Endothelial cell of umbilical vein (primary cell): ENCODE results near the gene IMPA2. TPM values are rescaled to one million over a fixed set of nuclear protein-coding genes. Genes with fewer than 3 reads are reported as not detected.

Experiments
- BruUV-seq: library from RNA; stranded (reverse); fragments of 400-500 nt; replicated peaks from 2 replicates; lab custom pipeline; 2021; lab: Mats Ljungman, UMichigan
- CTCF ChIA-PET: fragments of 300-600, 350-600 bp; sonication (Branson Sonifier 250); formaldehyde crosslinking; loops from one replicate; lab custom pipeline; 2021; ENCODE audit warnings: antibody characterized with exemption, inconsistent platforms; lab: Charles Lee
- POLR2A ChIA-PET: fragments of 300-600, 350-600 bp; sonication (Branson Sonifier 250); formaldehyde crosslinking; loops from one replicate; lab custom pipeline; 2021; ENCODE audit warnings: antibody characterized with exemption, inconsistent platforms; lab: Charles Lee
- DNase-seq: peaks from one replicate; pipeline ENCODE4 v3.0.0-alpha.2; 2011; ENCODE audit warnings: low read depth, low spot score
- FAIRE-seq: peaks from 2 replicates; lab custom pipeline; 2011; peaks lifted over from hg19 to GRCh38; lab: Jason Lieb, UNC
- H2AFZ ChIP-seq: 2 replicates; pipeline ENCODE4 v1.6.0; 2012; ENCODE audit warnings: low read depth, low read length, control low read depth, inconsistent platforms
- H3K27ac ChIP-seq: 2 replicates; pipeline ENCODE4 v1.5.1; 2011; ENCODE audit warnings: low read depth, mild to moderate bottlenecking, control low read depth, low read length, moderate library complexity; ENCODE audit not compliant: insufficient read depth
- H3K27me3 ChIP-seq, 2 experiments: 2 replicates each; pipeline versions ENCODE4 v1.6.0 to v1.6.1; 2011; ENCODE audit warnings: low read length in 2 of 2, mixed read lengths in 1 of 2; ENCODE audit not compliant: control insufficient read depth in 2 of 2, insufficient read depth in 2 of 2
- H3K36me3 ChIP-seq, 2 experiments: 2 replicates in 1 of 2; 3 replicates in 1 of 2; pipeline ENCODE4 v1.5.1; 2011; ENCODE audit warnings: low read length in 2 of 2, mild to moderate bottlenecking in 1 of 2, moderate library complexity in 1 of 2; ENCODE audit not compliant: control insufficient read depth in 2 of 2, insufficient read depth in 2 of 2; ENCODE audit errors: extremely low read depth in 1 of 2
- H3K4me1 ChIP-seq: 3 replicates; pipeline ENCODE4 v1.5.1; 2011; ENCODE audit warnings: mild to moderate bottlenecking, low read length; ENCODE audit not compliant: control insufficient read depth, insufficient read depth; ENCODE audit errors: extremely low read depth
- H3K4me2 ChIP-seq: 2 replicates; pipeline ENCODE4 v1.6.1; 2011; ENCODE audit warnings: low read length, control low read depth, mixed read lengths; ENCODE audit not compliant: insufficient read depth
- H3K4me3 ChIP-seq, 3 experiments: fragments of 200-600 bp in 1 of 3; sonication (generic), shearing (Covaris generic) in 1 of 3; replicated peaks in 1 of 3; 2 replicates each; pipeline ENCODE4 v1.5.1; 2011 to 2016; ENCODE audit warnings: control low read depth in 3 of 3, low read length in 3 of 3, mild to moderate bottlenecking in 2 of 3, inconsistent platforms in 1 of 3, low read depth in 1 of 3, moderate library complexity in 1 of 3; ENCODE audit not compliant: insufficient read depth in 1 of 3
- H3K79me2 ChIP-seq: 2 replicates; pipeline ENCODE4 v1.6.0; 2012; ENCODE audit warnings: low read length, inconsistent platforms; ENCODE audit not compliant: control insufficient read depth, insufficient read depth
- H3K9ac ChIP-seq: replicated peaks from 2 replicates; pipeline ENCODE3; 2011; ENCODE audit warnings: low read length, control low read depth; ENCODE audit not compliant: insufficient read depth; ENCODE audit errors: extremely low read depth
- H3K9me1 ChIP-seq: replicated peaks from 3 replicates; pipeline ENCODE4 v1.6.0; 2011; ENCODE audit warnings: mild to moderate bottlenecking, low read length; ENCODE audit not compliant: control insufficient read depth, insufficient read depth; ENCODE audit errors: extremely low read depth
- H3K9me3 ChIP-seq: replicated peaks from 2 replicates; pipeline ENCODE4 v1.5.1; 2012; ENCODE audit warnings: low read length, inconsistent platforms; ENCODE audit not compliant: control insufficient read depth, insufficient read depth
- H4K20me1 ChIP-seq: replicated peaks from 2 replicates; pipeline ENCODE3; 2011; ENCODE audit warnings: mild to moderate bottlenecking, low read length; ENCODE audit not compliant: control insufficient read depth, insufficient read depth; ENCODE audit errors: extremely low read depth
- CTCF ChIP-seq, 2 donors: IDR thresholded peaks; 1 replicate in 1 of 2; 2 replicates in 1 of 2; pipeline ENCODE4 v1.5.1; 2011; ENCODE audit warnings: low read length in 2 of 2, mild to moderate bottlenecking in 2 of 2, moderate library complexity in 2 of 2, control low read depth in 1 of 2, inconsistent platforms in 1 of 2, low read depth in 1 of 2; ENCODE audit not compliant: insufficient read depth in 1 of 2; ENCODE audit errors: extremely low read depth in 1 of 2
- EZH2 ChIP-seq: IDR thresholded peaks from 2 replicates; pipeline ENCODE4 v1.6.1; 2012; ENCODE audit warnings: borderline replicate concordance, low read depth, mild to moderate bottlenecking, moderate library complexity, low read length, inconsistent platforms; ENCODE audit not compliant: severe bottlenecking
- FOS ChIP-seq: IDR thresholded peaks from 2 replicates; pipeline ENCODE4 v1.6.1; 2011; ENCODE audit warnings: mild to moderate bottlenecking, low read length, moderate library complexity, borderline replicate concordance; ENCODE audit not compliant: insufficient read depth
- GATA2 ChIP-seq: IDR thresholded peaks from 2 replicates; pipeline ENCODE4 v1.7.0; 2011; ENCODE audit warnings: low read depth, mild to moderate bottlenecking, moderate library complexity, mixed read lengths, low read length; ENCODE audit not compliant: insufficient read length, insufficient read depth
- JUN ChIP-seq: IDR thresholded peaks from 2 replicates; pipeline ENCODE4 v1.6.1; 2011; ENCODE audit warnings: borderline replicate concordance, low read depth; ENCODE audit not compliant: insufficient read length, insufficient read depth
- MAX ChIP-seq: IDR thresholded peaks from 2 replicates; pipeline ENCODE4 v1.6.1; 2011; ENCODE audit not compliant: insufficient read depth, insufficient read length
- MYC ChIP-seq: IDR thresholded peaks from one replicate; pipeline ENCODE4 v1.6.1; 2011; ENCODE audit warnings: mild to moderate bottlenecking, low read depth, low read length
- POLR2A ChIP-seq: IDR thresholded peaks from 2 replicates; pipeline ENCODE4 v1.6.1; 2012; ENCODE audit warnings: low read depth, mild to moderate bottlenecking, control low read depth, low read length
- POLR2AphosphoS5 ChIP-seq: IDR thresholded peaks from 2 replicates; pipeline ENCODE4 v1.6.1; 2012; ENCODE audit warnings: low read depth, mild to moderate bottlenecking, control low read depth, low read length, moderate library complexity; ENCODE audit not compliant: insufficient read depth
- dilution Hi-C: fragments of 300-500 bp; cut with MboI; formaldehyde crosslinking; loops from one replicate; pipeline ENCODE4 v1.15.0; 2019; ENCODE audit warnings: low sequenced_read_pairs; ENCODE audit not compliant: extremely low pct_ligation_motif_present
- intact Hi-C: fragments of 100-400 bp; cut with micrococcal nuclease; formaldehyde crosslinking; loops from one replicate; pipeline ENCODE4 v1.10.0; 2022
- polyA plus RNA-seq, 4 experiments: library from polyadenylated mRNA; depleted of rRNA in 3 of 4; stranded (reverse) in 3 of 4; unstranded in 1 of 4; fragments of >200 nt; gene quantifications; 2 replicates each; pipeline versions ENCODE4 v1.2.1 to v1.2.3, GENCODE V29; 2011 to 2012; ENCODE audit warnings: missing spikeins in 1 of 4
- total RNA-seq: library from RNA; stranded (reverse); gene quantifications from 2 replicates; pipeline ENCODE4 v1.2.3, GENCODE V29; 2021

Gene IMPA2
- total and polyA plus RNA-seq, 2 donors (not counting 3 experiments of a cell fraction or from before 2014, with no cell fraction given): 6.1 to 8.0 TPM

GRCh38 chr18:11980163-11980493 lies 1.2 kb upstream of the IMPA2 start:
- no peaks in the 10 kb centered on the region for H3K36me3 ChIP-seq
- no TSS peak for BruUV-seq
- dilution Hi-C loops: no loop called here
- peaks cover 3 to 4% of the 10 kb centered on the region in 2 experiments for H3K27me3 ChIP-seq
- no peak for TF ChIP-seq MAX
- TF ChIP-seq GATA2: no peak
- TF ChIP-seq FOS: no peak
- no peak for TF ChIP-seq POLR2A
- no peak for TF ChIP-seq MYC
- TF ChIP-seq JUN: no peak
- TF ChIP-seq EZH2: no peak
- no peak for TF ChIP-seq POLR2AphosphoS5
- TF ChIP-seq CTCF (IDR thresholded peaks at IDR 0.05; ENCODE audit: extremely low read depth in 1 of 2, insufficient read depth in 1 of 2, low read depth in 1 of 2, low read length in 2 of 2): no peak
- no peaks in the 10 kb centered on the region for H4K20me1 ChIP-seq
- ChIA-PET CTCF (interaction anchor here (0.8 to 4.6 kb wide), 8 partner anchors 9 to 247 kb away, joined by 3 to 74 read pairs (median 8); no protein-coding TSS in a partner anchor), POLR2A (interaction anchor here (1.2 to 1.4 kb wide), 2 partner anchors 14 to 33 kb away, joined by 5 to 8 read pairs; no protein-coding TSS in a partner anchor)
- DNase-seq (no peak), FAIRE-seq (no peak)
- H3K9me3 ChIP-seq: no peaks in the 10 kb centered on the region
- no peaks in the 10 kb centered on the region for H3K9me1 ChIP-seq
- no peaks in the 10 kb centered on the region for H3K79me2 ChIP-seq
- H3K4me3 ChIP-seq: peak overlapping the region in 2 of 3 experiments; percentile 43 to 86
- peaks cover 12% of the 10 kb centered on the region for H3K4me1 ChIP-seq
- H2AFZ ChIP-seq: peak overlapping the region; percentile 57
- peak overlapping the region; percentile 78 for H3K4me2 ChIP-seq
- peak overlapping the region; percentile 59 for H3K9ac ChIP-seq
- intact Hi-C loops: loop anchor here (2.0 to 5.0 kb wide), 2 partner anchors 25 to 57 kb away; no protein-coding TSS in a partner anchor
- peak overlapping the region; percentile 71 for H3K27ac ChIP-seq
